MM.1S (cell line): ENCODE results near the gene F8.
"Not testable (repeated sequence)": the region's sequence is repeated elsewhere in the genome, so short reads cannot be mapped to it uniquely, and the experiment has no call there.

ENCODE experiments used
- CTCF ChIP-seq: fragments of 300-600 bp; sonication (generic); IDR thresholded peaks from 2 replicates; pipeline ENCODE4 v1.5.1; 2016; ENCODE audit warnings: antibody characterized with exemption, low read length, mixed read lengths
- EZH2 ChIP-seq: fragments of 300-600 bp; sonication (generic); optimal IDR thresholded peaks from 2 replicates; pipeline ENCODE3; 2017; ENCODE audit warnings: low read depth, mild to moderate bottlenecking, antibody characterized with exemption, low read length, mixed read lengths
- EZH2phosphoT487 ChIP-seq: fragments of 300-600 bp; sonication (generic); IDR thresholded peaks from 2 replicates; pipeline ENCODE4 v1.6.1; 2018; ENCODE audit warnings: antibody characterized with exemption, low read length

DNA sequence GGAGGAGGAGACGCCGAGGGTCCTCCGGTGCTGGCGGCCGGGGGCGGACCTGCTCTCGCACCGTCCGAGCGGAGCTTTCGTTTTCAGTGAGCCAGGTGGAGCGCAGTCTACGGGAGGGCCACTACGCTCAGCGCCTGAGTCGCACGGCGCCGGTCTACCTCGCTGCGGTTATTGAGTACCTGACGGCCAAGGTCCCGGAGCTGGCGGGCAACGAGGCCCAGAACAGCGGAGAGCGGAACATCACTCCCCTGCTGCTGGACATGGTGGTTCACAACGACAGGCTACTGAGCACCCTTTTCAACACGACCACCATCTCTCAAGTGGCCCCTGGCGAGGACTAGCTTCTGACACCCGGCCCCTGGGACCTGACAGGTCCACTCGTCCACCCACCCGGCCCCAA, 137.5 kb downstream of the F8 start:
- TF ChIP-seq CTCF, EZH2phosphoT487, EZH2: not testable (repeated sequence)
